ENCODE measurements around the gene HOXA7. TPM values are rescaled to one million over a fixed set of nuclear protein-coding genes. Genes with fewer than 3 reads are reported as not detected.

The HOXA7 gene
- total RNA-seq, 6 experiments from 2014 or later: 6.2 to 8.2 (median 6.8) TPM

GRCh38 chr7:27134392-27134791, 22.1 kb downstream of the HOXA7 start:
- peak overlapping the region; percentile 44; the same call in 1 of the 2 replicates for H3K27ac Mint-ChIP-seq
- no peak overlapping the region for H3K4me3 Mint-ChIP-seq
- peaks cover 10% of the 10 kb centered on the region for H3K36me3 Mint-ChIP-seq (ENCODE audit: low read depth)
- DNase-seq: peak; percentile 41
- peaks cover 34% of the 10 kb centered on the region for H3K4me1 Mint-ChIP-seq (ENCODE audit: low read depth)
- H3K9me3 Mint-ChIP-seq: no peaks in the 10 kb centered on the region
- TF ChIP-seq CTCF (IDR thresholded peaks at IDR 0.05): no peak
- no peaks in the 10 kb centered on the region; the same call in none of the 2 replicates for H3K27me3 Mint-ChIP-seq (ENCODE audit: insufficient read depth)

GRCh38 chr7:27133409-27134231, 22.9 kb downstream of the HOXA7 start:
- DNase-seq: no peak
- Mint-ChIP-seq H3K27ac (peak overlapping the region; percentile 44; the same call in 1 of the 2 replicates), H3K4me1 (ENCODE audit: low read depth) (peaks cover 34% of the 10 kb centered on the region), H3K36me3 (ENCODE audit: low read depth) (peaks cover 14% of the 10 kb centered on the region), H3K27me3 (ENCODE audit: insufficient read depth) (no peaks in the 10 kb centered on the region; the same call in none of the 2 replicates), H3K9me3 (no peaks in the 10 kb centered on the region), H3K4me3 (no peak overlapping the region)
- TF ChIP-seq CTCF (IDR thresholded peaks at IDR 0.05): no peak

GRCh38 chr7:27132978-27133377, 23.5 kb downstream of the HOXA7 start:
- no peak for TF ChIP-seq CTCF (IDR thresholded peaks at IDR 0.05)
- Mint-ChIP-seq H3K9me3 (no peaks in the 10 kb centered on the region), H3K36me3 (ENCODE audit: low read depth) (peaks cover 17% of the 10 kb centered on the region), H3K27me3 (ENCODE audit: insufficient read depth) (peaks cover 2% of the 10 kb centered on the region), H3K4me3 (no peak overlapping the region), H3K4me1 (ENCODE audit: low read depth) (peaks cover 34% of the 10 kb centered on the region), H3K27ac (no peak overlapping the region)
- DNase-seq: no peak

GRCh38 chr7:27132214-27132613, 24.3 kb downstream of the HOXA7 start:
- no peak for DNase-seq
- no peak for TF ChIP-seq CTCF (IDR thresholded peaks at IDR 0.05)
- H3K27me3 Mint-ChIP-seq (ENCODE audit: insufficient read depth): peaks cover 8% of the 10 kb centered on the region
- peaks cover 34% of the 10 kb centered on the region for H3K4me1 Mint-ChIP-seq (ENCODE audit: low read depth)
- no peak overlapping the region; the same call in 1 of the 2 replicates for H3K4me3 Mint-ChIP-seq
- H3K36me3 Mint-ChIP-seq (ENCODE audit: low read depth): peaks cover 17% of the 10 kb centered on the region
- H3K9me3 Mint-ChIP-seq: no peaks in the 10 kb centered on the region
- H3K27ac Mint-ChIP-seq: no peak overlapping the region

- peaks cover 17% of the 10 kb centered on the region for H3K36me3 Mint-ChIP-seq (ENCODE audit: low read depth)
- H3K4me3 Mint-ChIP-seq: peak overlapping the region; percentile 85
- TF ChIP-seq CTCF (IDR thresholded peaks at IDR 0.05): no peak
- peak overlapping the region; percentile 52 for H3K27ac Mint-ChIP-seq
- peaks cover 34% of the 10 kb centered on the region for H3K4me1 Mint-ChIP-seq (ENCODE audit: low read depth)
- H3K9me3 Mint-ChIP-seq: no peaks in the 10 kb centered on the region
- H3K27me3 Mint-ChIP-seq (ENCODE audit: insufficient read depth): peaks cover 9% of the 10 kb centered on the region
- no peak for DNase-seq
These were observed 25.1 kb downstream of the HOXA7 start for GRCh38 chr7:27131390-27131819.

All from HFFc6 (cell line).